H9 (cell line): Measurements from ENCODE around the gene TCOF1. TPM values are rescaled to one million over a fixed set of nuclear protein-coding genes. Genes with fewer than 3 reads are reported as not detected.

Experiments
- DNase-seq: peaks from one replicate; pipeline ENCODE4 v3.0.0-alpha.2; 2017
- H2AFZ ChIP-seq: one replicate; pipeline ENCODE4 v1.6.1; 2013; ENCODE audit warnings: mild to moderate bottlenecking, low read length, control low read depth, moderate library complexity
- H2AK5ac ChIP-seq: 2 replicates; pipeline ENCODE4 v1.6.1; 2013; ENCODE audit warnings: low read length, control low read depth, mixed read lengths; ENCODE audit not compliant: insufficient read length
- H2BK120ac ChIP-seq: one replicate; pipeline ENCODE4 v1.6.1; 2013; ENCODE audit warnings: low read depth, mild to moderate bottlenecking, low read length, control low read depth, inconsistent platforms; ENCODE audit not compliant: poor library complexity, severe bottlenecking
- H2BK12ac ChIP-seq: 2 replicates; pipeline ENCODE4 v1.6.1; 2013; ENCODE audit warnings: low read length, control low read depth, mixed read lengths, low read depth; ENCODE audit not compliant: insufficient read length
- H2BK15ac ChIP-seq: 2 replicates; pipeline ENCODE4 v1.6.1; 2013; ENCODE audit warnings: low read depth, low read length, control low read depth
- H2BK20ac ChIP-seq: one replicate; pipeline ENCODE4 v1.6.1; 2013; ENCODE audit warnings: low read depth, mild to moderate bottlenecking, low read length, control low read depth, inconsistent platforms; ENCODE audit not compliant: poor library complexity, severe bottlenecking
- H2BK5ac ChIP-seq: 2 replicates; pipeline ENCODE4 v1.6.1; 2013; ENCODE audit warnings: low read length, control low read depth, mixed read lengths; ENCODE audit not compliant: insufficient read length
- H3K14ac ChIP-seq: 2 replicates; pipeline ENCODE4 v1.6.1; 2013; ENCODE audit warnings: low read length, control low read depth; ENCODE audit not compliant: insufficient read depth
- H3K18ac ChIP-seq: 2 replicates; pipeline ENCODE4 v1.6.1; 2013; ENCODE audit warnings: low read depth, mild to moderate bottlenecking, mixed read lengths, low read length, control low read depth; ENCODE audit not compliant: insufficient read length
- H3K23ac ChIP-seq: 2 replicates; pipeline ENCODE4 v1.6.1; 2013; ENCODE audit warnings: low read length, control low read depth, mixed read lengths, low read depth; ENCODE audit not compliant: insufficient read length
- H3K23me2 ChIP-seq: 2 replicates; pipeline ENCODE4 v1.6.1; 2013; ENCODE audit warnings: low read depth, mild to moderate bottlenecking, mixed read lengths, low read length, control low read depth; ENCODE audit not compliant: insufficient read length, poor library complexity, severe bottlenecking
- H3K27ac ChIP-seq: 2 replicates; pipeline ENCODE4 v1.5.1; 2013; ENCODE audit warnings: low read length, control low read depth, mixed read lengths, low read depth; ENCODE audit not compliant: insufficient read length
- H3K27me3 ChIP-seq: 2 replicates; pipeline ENCODE4 v1.6.1; 2013; ENCODE audit warnings: low read length, control low read depth, inconsistent platforms; ENCODE audit not compliant: insufficient read depth
- H3K4ac ChIP-seq: 2 replicates; pipeline ENCODE4 v1.6.1; 2013; ENCODE audit warnings: low read depth, mild to moderate bottlenecking, control low read depth, inconsistent platforms, low read length, moderate library complexity
- H3K4me1 ChIP-seq: 2 replicates; pipeline ENCODE4 v1.6.1; 2013; ENCODE audit warnings: low read length, control low read depth, inconsistent platforms; ENCODE audit not compliant: insufficient read depth
- H3K4me2 ChIP-seq: 2 replicates; pipeline ENCODE4 v1.6.1; 2013; ENCODE audit warnings: low read length, control low read depth, mixed read lengths; ENCODE audit not compliant: insufficient read length, insufficient read depth
- H3K56ac ChIP-seq: 2 replicates; pipeline ENCODE4 v1.6.1; 2013; ENCODE audit warnings: low read depth, mild to moderate bottlenecking, mixed read lengths, low read length, control low read depth; ENCODE audit not compliant: insufficient read length
- H3K79me1 ChIP-seq: 2 replicates; pipeline ENCODE4 v1.6.1; 2013; ENCODE audit warnings: low read depth, mild to moderate bottlenecking, moderate library complexity, low read length, control low read depth, inconsistent platforms; ENCODE audit not compliant: insufficient read depth, poor library complexity, severe bottlenecking
- H3K79me2 ChIP-seq: 2 replicates; pipeline ENCODE4 v1.6.1; 2013; ENCODE audit warnings: low read length, control low read depth, inconsistent platforms; ENCODE audit not compliant: insufficient read depth
- H3K9ac ChIP-seq: 2 replicates; pipeline ENCODE4 v1.6.1; 2013; ENCODE audit warnings: low read length, control low read depth, mixed read lengths; ENCODE audit not compliant: insufficient read length; ENCODE audit errors: extremely low read depth
- H3K9me3 ChIP-seq: one replicate; pipeline ENCODE4 v1.6.1; 2013; ENCODE audit warnings: low read depth, low read length, inconsistent platforms; ENCODE audit not compliant: control insufficient read depth
- H3T11ph ChIP-seq: one replicate; pipeline ENCODE4 v1.6.1; 2013; ENCODE audit warnings: mild to moderate bottlenecking, low read length, control low read depth, inconsistent platforms
- H4K20me1 ChIP-seq: one replicate; pipeline ENCODE4 v1.6.1; 2013; ENCODE audit not compliant: control insufficient read depth, insufficient read length, insufficient read depth
- H4K5ac ChIP-seq: 2 replicates; pipeline ENCODE4 v1.6.1; 2013; ENCODE audit warnings: low read depth, mild to moderate bottlenecking, mixed read lengths, low read length, control low read depth; ENCODE audit not compliant: insufficient read length
- H4K8ac ChIP-seq: replicated peaks from 2 replicates; pipeline ENCODE4 v1.6.1; 2013; ENCODE audit warnings: low read length, control low read depth, mixed read lengths, low read depth; ENCODE audit not compliant: insufficient read length
- H4K91ac ChIP-seq: 2 replicates; pipeline ENCODE4 v1.6.1; 2013; ENCODE audit warnings: low read depth, mild to moderate bottlenecking, moderate library complexity, mixed read lengths, low read length, control low read depth; ENCODE audit not compliant: insufficient read length
- H3K27ac Mint-ChIP-seq, 3 experiments: 2 replicates in 2 of 3; 3 replicates in 1 of 3; pipeline ENCODE4 v1.8.0; 2020 to 2021; ENCODE audit warnings: mixed read lengths in 3 of 3, mild to moderate bottlenecking in 1 of 3, moderate library complexity in 1 of 3
- H3K27me3 Mint-ChIP-seq: 2 replicates; pipeline ENCODE4 v1.8.0; 2021; ENCODE audit warnings: low read depth, mild to moderate bottlenecking, moderate library complexity, mixed read lengths
- H3K36me3 Mint-ChIP-seq, 3 experiments: 2 replicates in 2 of 3; 3 replicates in 1 of 3; pipeline ENCODE4 v1.8.0; 2020 to 2021; ENCODE audit warnings: low read depth in 3 of 3, mixed read lengths in 3 of 3; ENCODE audit not compliant: insufficient read depth in 1 of 3
- H3K4me1 Mint-ChIP-seq, 2 experiments: 2 replicates each; pipeline ENCODE4 v1.8.0; 2020; ENCODE audit warnings: mixed read lengths in 2 of 2
- H3K4me3 Mint-ChIP-seq, 2 experiments: 2 replicates in 1 of 2; 3 replicates in 1 of 2; pipeline ENCODE4 v1.8.0; 2020 to 2021; ENCODE audit warnings: mild to moderate bottlenecking in 2 of 2, mixed read lengths in 2 of 2, moderate library complexity in 1 of 2
- H3K9me3 Mint-ChIP-seq, 2 experiments: 2 replicates in 1 of 2; 3 replicates in 1 of 2; pipeline ENCODE4 v1.8.0; 2020; ENCODE audit warnings: mild to moderate bottlenecking in 2 of 2, mixed read lengths in 2 of 2, moderate library complexity in 1 of 2
- WGBS: extraction: QIAGEN DNeasy Blood & Tissue Kit; methylation state at CpG from one replicate; pipeline ENCODE4 v1.1.7; 2013; ENCODE audit warnings: missing lambda C conversion rate, low lambda C conversion rate, mixed read lengths; ENCODE audit not compliant: insufficient read length; ENCODE audit errors: extremely low coverage; 5-methylcytosine and 5-hydroxymethylcytosine counted together
- total RNA-seq: library from RNA; stranded (reverse); gene quantifications from 2 replicates; pipeline ENCODE4 v1.2.1, GENCODE V29; 2021
- TF ChIP-seq, protein P1 (sequence below): fragments of 200-600 bp; sonication (generic); conservative IDR thresholded peaks from 3 replicates; pipeline ENCODE4 v1.8.0; 2021; ENCODE audit warnings: antibody characterized with exemption, mild to moderate bottlenecking

The TCOF1 gene
- total RNA-seq, 1 experiment from 2014 or later, result 128 TPM

DNA sequence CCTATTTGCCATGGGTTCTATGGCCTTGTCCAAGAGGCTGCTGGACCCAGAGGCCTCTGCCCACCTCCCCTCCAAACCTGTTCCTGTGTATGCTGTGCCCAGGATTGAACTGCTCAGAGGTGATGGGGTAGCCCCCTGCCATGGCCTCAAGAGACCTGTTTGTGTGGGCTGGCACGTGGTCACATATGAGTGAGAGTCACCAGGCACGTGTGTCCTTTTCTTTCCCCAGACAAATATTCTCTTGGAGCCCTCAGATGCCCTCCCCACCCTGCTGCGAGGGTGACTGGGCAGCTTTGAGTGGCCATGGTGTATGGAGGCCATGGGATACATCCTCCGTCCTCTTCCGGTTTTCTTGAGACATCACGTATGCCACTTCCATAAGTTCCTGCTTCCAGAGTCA, 10.9 kb upstream of the TCOF1 start:
- Histone ChIP-seq H3K79me2 (no peaks in the 10 kb centered on the region), H3K9me3 (no peaks in the 10 kb centered on the region), H3K27ac (no peak overlapping the region), H3K9ac (no peak overlapping the region), H2AFZ (no peak overlapping the region), H4K20me1 (no peaks in the 10 kb centered on the region), H2BK120ac (no peak overlapping the region), H3K79me1 (no peaks in the 10 kb centered on the region), H2BK12ac (no peak overlapping the region), H3K4me1 (no peaks in the 10 kb centered on the region), H3K23me2 (no peaks in the 10 kb centered on the region), H3K18ac (no peak overlapping the region), H3K27me3 (no peaks in the 10 kb centered on the region), H3K14ac (no peak overlapping the region; the same call in 1 of the 2 replicates), H2AK5ac (no peak overlapping the region), H3K23ac (no peak overlapping the region), H2BK20ac (no peak overlapping the region), H3K56ac (no peak overlapping the region), H3K4me2 (no peak overlapping the region), H2BK5ac (no peak overlapping the region), H3K4ac (no peak overlapping the region), H4K91ac (no peak overlapping the region), H3T11ph (no peak overlapping the region), H4K8ac (no peak overlapping the region), H4K5ac (no peak overlapping the region), H2BK15ac (no peak overlapping the region)
- DNase-seq, result no peak
- TF ChIP-seq, protein P1, sequence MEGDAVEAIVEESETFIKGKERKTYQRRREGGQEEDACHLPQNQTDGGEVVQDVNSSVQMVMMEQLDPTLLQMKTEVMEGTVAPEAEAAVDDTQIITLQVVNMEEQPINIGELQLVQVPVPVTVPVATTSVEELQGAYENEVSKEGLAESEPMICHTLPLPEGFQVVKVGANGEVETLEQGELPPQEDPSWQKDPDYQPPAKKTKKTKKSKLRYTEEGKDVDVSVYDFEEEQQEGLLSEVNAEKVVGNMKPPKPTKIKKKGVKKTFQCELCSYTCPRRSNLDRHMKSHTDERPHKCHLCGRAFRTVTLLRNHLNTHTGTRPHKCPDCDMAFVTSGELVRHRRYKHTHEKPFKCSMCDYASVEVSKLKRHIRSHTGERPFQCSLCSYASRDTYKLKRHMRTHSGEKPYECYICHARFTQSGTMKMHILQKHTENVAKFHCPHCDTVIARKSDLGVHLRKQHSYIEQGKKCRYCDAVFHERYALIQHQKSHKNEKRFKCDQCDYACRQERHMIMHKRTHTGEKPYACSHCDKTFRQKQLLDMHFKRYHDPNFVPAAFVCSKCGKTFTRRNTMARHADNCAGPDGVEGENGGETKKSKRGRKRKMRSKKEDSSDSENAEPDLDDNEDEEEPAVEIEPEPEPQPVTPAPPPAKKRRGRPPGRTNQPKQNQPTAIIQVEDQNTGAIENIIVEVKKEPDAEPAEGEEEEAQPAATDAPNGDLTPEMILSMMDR, result no peak
- H3K36me3 Mint-ChIP-seq, result no peaks in the 10 kb centered on the region
- WGBS, result no CpG with 5 or more reads among the region's 6 CpGs
- no peak overlapping the region for H3K4me3 Mint-ChIP-seq
- H3K27ac Mint-ChIP-seq, result no peak overlapping the region
- no peaks in the 10 kb centered on the region; the same call in 1 of the 2 replicates for H3K27me3 Mint-ChIP-seq
- H3K9me3 Mint-ChIP-seq, result no peaks in the 10 kb centered on the region
- peaks cover 6 to 13% of the 10 kb centered on the region in 2 experiments for H3K4me1 Mint-ChIP-seq
